Vagina (tissue), 2 donors: ENCODE results near the gene SPON1.

Source experiments
- CTCF ChIP-seq, 3 experiments: fragments of 450-650 bp in 2 of 3; fragments of 200-600 bp in 1 of 3; sonication (generic) in 1 of 3; IDR thresholded peaks; one replicate each; pipeline ENCODE4 v1.5.1; 2017 to 2019; ENCODE audit warnings: antibody characterized with exemption in 3 of 3, mild to moderate bottlenecking in 2 of 3, moderate library complexity in 2 of 3
- POLR2A ChIP-seq, 2 donors: fragments of 450-650 bp; IDR thresholded peaks; one replicate each; pipeline ENCODE4 v1.6.1; 2017; ENCODE audit warnings: antibody characterized with exemption in 2 of 2, mild to moderate bottlenecking in 2 of 2, moderate library complexity in 2 of 2

DNA sequence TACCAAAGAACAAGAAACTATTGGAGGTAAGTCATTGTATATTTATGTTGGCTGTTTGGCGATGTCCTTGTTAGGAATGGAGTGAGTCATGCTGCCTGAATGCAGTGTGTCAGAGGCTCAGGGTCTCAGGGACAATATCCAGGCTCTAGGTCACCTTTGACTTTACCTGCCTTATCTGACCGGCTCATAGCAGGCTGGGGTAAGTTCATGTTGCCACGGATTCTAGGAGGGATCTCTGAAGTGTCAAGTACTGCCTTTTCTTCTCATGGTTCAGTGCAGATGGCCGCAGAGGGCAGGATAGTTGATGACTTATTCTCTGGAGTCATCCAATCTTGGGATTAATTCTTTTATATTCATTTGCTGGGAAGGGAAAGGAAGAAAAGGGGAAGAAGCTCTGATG, 53.2 kb downstream of the SPON1 start:
- TF ChIP-seq CTCF (IDR thresholded peaks at IDR 0.05) (no peak), POLR2A (IDR thresholded peaks at IDR 0.05) (no peak)
